Sigmoid colon (tissue), 7 donors: ENCODE measurements around the gene AP5B1. TPM values are rescaled to one million over a fixed set of nuclear protein-coding genes. Genes with fewer than 3 reads are reported as not detected.

Source experiments
- DNase-seq: peaks from one replicate; pipeline ENCODE4 v3.0.0-alpha.2; 2019
- H3K27ac ChIP-seq, 4 donors: fragments of 200-600 bp; sonication (generic); one replicate each; pipeline ENCODE4 v1.5.1; 2016 to 2019; ENCODE audit warnings: mild to moderate bottlenecking in 1 of 4
- H3K27me3 ChIP-seq, 3 donors: fragments of 200-600 bp; sonication (generic); one replicate each; pipeline ENCODE4 v1.5.1; 2019; ENCODE audit warnings: mild to moderate bottlenecking in 1 of 3
- H3K36me3 ChIP-seq, 4 donors: fragments of 200-600 bp; sonication (generic); one replicate each; pipeline ENCODE4 v1.5.1; 2016 to 2019
- H3K4me1 ChIP-seq, 4 donors: fragments of 200-600 bp; sonication (generic); one replicate each; pipeline ENCODE4 v1.5.1; 2017 to 2019
- H3K4me3 ChIP-seq, 4 donors: fragments of 200-600 bp; sonication (generic); one replicate each; pipeline ENCODE4 v1.5.1; 2017 to 2019; ENCODE audit warnings: mild to moderate bottlenecking in 2 of 4, moderate library complexity in 1 of 4
- H3K9me3 ChIP-seq, 4 donors: fragments of 200-600 bp in 3 of 4; sonication (generic) in 3 of 4; one replicate each; pipeline versions ENCODE4 v1.5.1 to v1.6.1; 2013 to 2019
- CTCF ChIP-seq, 4 experiments: fragments of 450-650 bp in 3 of 4; fragments of 200-600 bp in 1 of 4; IDR thresholded peaks; one replicate each; pipeline ENCODE4 v1.5.1; 2016 to 2019; ENCODE audit warnings: antibody characterized with exemption in 4 of 4, mild to moderate bottlenecking in 3 of 4, moderate library complexity in 2 of 4
- EP300 ChIP-seq, 4 donors: sonication (generic); formaldehyde crosslinking; IDR thresholded peaks; one replicate each; pipeline ENCODE4 v1.6.1; 2017; ENCODE audit warnings: antibody characterized with exemption in 4 of 4
- POLR2A ChIP-seq, 2 donors: fragments of 450-650 bp; IDR thresholded peaks; one replicate each; pipeline ENCODE4 v1.6.1; 2016; ENCODE audit warnings: antibody characterized with exemption in 2 of 2, mild to moderate bottlenecking in 2 of 2, moderate library complexity in 2 of 2
- POLR2AphosphoS5 ChIP-seq, 4 donors: sonication (generic); formaldehyde crosslinking; IDR thresholded peaks; one replicate each; pipeline ENCODE4 v1.6.1; 2017; ENCODE audit warnings: antibody characterized with exemption in 4 of 4
- WGBS, 2 donors: extraction: QIAGEN DNeasy Blood & Tissue Kit; methylation state at CpG; one replicate each; pipeline ENCODE4 v1.1.7; 2013; 5-methylcytosine and 5-hydroxymethylcytosine counted together
- intact Hi-C: fragments of 100-400 bp; cut with DNase I; formaldehyde crosslinking; loops from one replicate; pipeline ENCODE4 v1.15.1; 2023
- polyA plus RNA-seq, 3 donors: library from polyadenylated mRNA; stranded (reverse); fragments of 200-250 nt; gene quantifications; one replicate each; pipeline ENCODE4 v1.2.3, GENCODE V29; 2013
- total RNA-seq, 4 donors: library from RNA; depleted of rRNA; stranded (reverse); fragments of >200 nt; gene quantifications; one replicate each; pipeline ENCODE4 v1.1.0, GENCODE V29; 2016
- donor health status: healthy with polysubstance abuse.
- donor health status: Bipolar disorder and iron deficiency.
- donor health status: healthy.

The AP5B1 gene
- total and polyA plus RNA-seq, 7 donors, result 6.6 to 14.6 (median 9.0) TPM

- peaks cover 0 to 31% (median 14%) of the 10 kb centered on the region in 4 donors for H3K36me3 ChIP-seq
- H3K4me3 ChIP-seq, result peak overlapping the region; percentile 69 to 99 (median 79)
- peak in 1 of 2 donors; percentile 16 for TF ChIP-seq POLR2A (IDR thresholded peaks at IDR 0.05)
- no peak for TF ChIP-seq EP300 (IDR thresholded peaks at IDR 0.05)
- peak in 3 of 4 donors; percentile 19 to 73 (median 69) for TF ChIP-seq POLR2AphosphoS5 (IDR thresholded peaks at IDR 0.05)
- TF ChIP-seq CTCF (IDR thresholded peaks at IDR 0.05), result peak; percentile 92 to 97 (median 96)
- intact Hi-C loops, result loop anchor here (1.0 to 5.0 kb wide), 3 partner anchors 38 to 207 kb away; partner anchors contain the start of gene KAT5
- 2 to 4% methylated on average over 76 of the region's 76 CpGs for whole genome bisulfite sequencing, 2 donors
- peak; percentile 88 for DNase-seq
- no peaks in the 10 kb centered on the region for H3K9me3 ChIP-seq
- peak overlapping the region; percentile 73 to 85 (median 78) for H3K27ac ChIP-seq
- H3K27me3 ChIP-seq, result peaks cover 0 to 9% (median under 1%) of the 10 kb centered on the region in 3 donors
- peaks cover 0 to 29% (median 21%) of the 10 kb centered on the region in 4 donors for H3K4me1 ChIP-seq
Observed at GRCh38 chr11:65779919-65780769, 632 bp downstream of the AP5B1 start.

- Histone ChIP-seq H3K36me3 (peaks cover 0 to 31% (median 14%) of the 10 kb centered on the region in 4 donors), H3K27me3 (peaks cover 0 to 3% (median 0%) of the 10 kb centered on the region in 3 donors), H3K9me3 (no peaks in the 10 kb centered on the region), H3K27ac (peak overlapping the region; percentile 73 to 85 (median 78)), H3K4me1 (peaks cover 0 to 29% (median 21%) of the 10 kb centered on the region in 4 donors), H3K4me3 (peak overlapping the region; percentile 69 to 99 (median 79))
- WGBS, 2 donors, result 67 to 86% methylated on average over 12 of the region's 12 CpGs
- TF ChIP-seq POLR2A (IDR thresholded peaks at IDR 0.05), result no peak
- no peak for TF ChIP-seq POLR2AphosphoS5 (IDR thresholded peaks at IDR 0.05)
- TF ChIP-seq CTCF (IDR thresholded peaks at IDR 0.05), result no peak
- TF ChIP-seq EP300 (IDR thresholded peaks at IDR 0.05), result no peak
- DNase-seq, result no peak
- intact Hi-C loops, result loop anchor here (5.0 kb wide), 1 partner anchor 208 kb away; no protein-coding TSS in a partner anchor
Observed at GRCh38 chr11:65779669-65779918, 1.2 kb downstream of the AP5B1 start.

DNA sequence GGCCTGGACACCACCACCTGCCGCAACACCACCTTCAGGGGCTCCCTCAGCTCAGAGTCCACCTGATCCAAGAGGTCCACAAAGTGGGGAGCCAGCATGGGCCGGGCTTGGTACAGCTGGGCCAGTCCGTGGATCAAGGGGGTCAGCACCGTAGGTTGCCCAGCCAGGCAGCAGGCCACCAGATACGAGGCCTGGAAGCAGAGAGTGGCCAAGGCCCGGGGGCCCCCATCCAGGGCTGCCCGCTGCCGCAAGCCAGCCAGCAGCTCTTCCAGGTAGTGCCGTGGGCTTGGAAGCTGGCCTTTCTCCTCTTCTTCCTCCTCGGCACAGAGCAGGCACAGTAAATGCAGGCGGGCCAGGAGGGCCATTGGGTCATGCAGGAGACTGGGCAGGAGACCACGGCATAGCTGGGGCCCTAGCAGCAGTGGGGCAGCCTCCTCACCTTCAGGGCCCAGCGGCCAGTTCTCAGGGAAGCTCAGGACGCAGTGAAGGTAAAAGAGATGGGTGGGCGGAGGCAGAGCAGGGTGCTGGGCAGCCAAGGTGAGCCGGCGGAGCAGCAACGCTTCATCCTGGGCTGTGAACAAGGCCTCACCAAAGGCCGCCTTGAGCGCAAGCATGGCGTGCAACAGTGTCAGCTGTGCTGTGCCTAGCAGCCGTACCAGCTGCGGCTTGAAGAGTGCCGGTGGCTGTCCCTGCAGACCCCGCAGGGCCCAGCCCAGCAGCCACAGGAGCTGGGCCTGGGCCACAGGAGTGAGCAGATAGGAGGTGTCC, 1.7 kb downstream of the AP5B1 start:
- Histone ChIP-seq H3K4me1 (peaks cover 0 to 29% (median 21%) of the 10 kb centered on the region in 4 donors), H3K9me3 (no peaks in the 10 kb centered on the region), H3K27ac (peak overlapping the region in 3 of 4 donors; percentile 73 to 85 (median 81)), H3K4me3 (peak overlapping the region in 3 of 4 donors; percentile 69 to 99 (median 89)), H3K27me3 (no peaks in the 10 kb centered on the region), H3K36me3 (peaks cover 0 to 31% (median 14%) of the 10 kb centered on the region in 4 donors)
- 92 to 95% methylated on average over 25 of the region's 25 CpGs for WGBS, 2 donors
- TF ChIP-seq POLR2A (IDR thresholded peaks at IDR 0.05), result no peak
- no peak for TF ChIP-seq EP300 (IDR thresholded peaks at IDR 0.05)
- no peak for TF ChIP-seq POLR2AphosphoS5 (IDR thresholded peaks at IDR 0.05)
- TF ChIP-seq CTCF (IDR thresholded peaks at IDR 0.05), result no peak
- intact Hi-C loops, result loop anchor here (5.0 kb wide), 1 partner anchor 208 kb away; no protein-coding TSS in a partner anchor
- peak; percentile 61 for DNase-seq

DNA sequence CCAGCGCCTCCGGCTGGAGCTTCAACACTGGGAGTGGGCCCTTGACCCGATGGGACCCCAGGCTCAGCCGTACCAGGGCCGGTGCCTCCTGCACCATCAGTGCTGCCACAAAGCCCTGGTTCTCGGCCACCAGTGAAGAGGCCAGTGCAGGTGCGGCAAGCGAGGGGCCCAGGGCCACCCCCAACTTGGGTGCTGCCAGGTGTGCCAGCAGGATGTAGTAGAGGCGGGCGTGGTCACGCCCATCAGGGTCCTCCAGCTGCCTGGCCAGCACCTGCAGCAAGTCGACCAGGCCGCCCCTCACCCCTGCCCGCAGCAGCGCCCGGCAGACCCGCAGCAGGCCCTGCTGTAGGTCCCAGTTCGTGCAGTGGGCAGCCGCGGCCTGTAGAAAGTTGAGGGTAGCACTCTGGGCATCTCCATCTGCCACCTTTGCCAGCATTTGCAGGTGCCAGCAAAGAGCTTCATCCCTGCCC, 2.3 kb downstream of the AP5B1 start:
- peaks cover 0 to 31% (median 14%) of the 10 kb centered on the region in 4 donors for H3K36me3 ChIP-seq
- no peak overlapping the region for H3K27ac ChIP-seq
- H3K4me3 ChIP-seq, result no peak overlapping the region
- H3K4me1 ChIP-seq, result peaks cover 0 to 29% (median 21%) of the 10 kb centered on the region in 4 donors
- peak; percentile 62 for DNase-seq
- no peaks in the 10 kb centered on the region for H3K9me3 ChIP-seq
- intact Hi-C loops, result loop anchor here (5.0 kb wide), 1 partner anchor 209 kb away; no protein-coding TSS in a partner anchor
- H3K27me3 ChIP-seq, result no peaks in the 10 kb centered on the region
- no peak for TF ChIP-seq EP300 (IDR thresholded peaks at IDR 0.05)
- no peak for TF ChIP-seq POLR2AphosphoS5 (IDR thresholded peaks at IDR 0.05)
- no peak for TF ChIP-seq POLR2A (IDR thresholded peaks at IDR 0.05)
- whole genome bisulfite sequencing, 2 donors, result 89 to 92% methylated on average over 20 of the region's 20 CpGs
